Common myeloid progenitor, CD34-positive (primary cell): ENCODE measurements around the gene NSUN5.
"Not testable (repeated sequence)": the region's sequence is repeated elsewhere in the genome, so short reads cannot be mapped to it uniquely, and the experiment has no call there.

Experiments used
- CTCF ChIA-PET: fragments of 350-600 bp; sonication (Branson Sonifier 250); formaldehyde crosslinking; loops from one replicate; lab custom pipeline; 2021; ENCODE audit warnings: antibody characterized with exemption; lab: Charles Lee
- POLR2A ChIA-PET: fragments of 350-600 bp; sonication (Branson Sonifier 250); formaldehyde crosslinking; loops from one replicate; lab custom pipeline; 2021; ENCODE audit warnings: antibody characterized with exemption; lab: Charles Lee
- DNase-seq, 3 donors: peaks; one replicate each; pipeline versions ENCODE4 v3.0.0 to v3.0.0-alpha.2; 2013
- H3K27ac ChIP-seq, 2 experiments: 1 replicate in 1 of 2; 2 replicates in 1 of 2; pipeline ENCODE4 v1.7.0; 2013; ENCODE audit warnings: inconsistent platforms in 2 of 2, low read length in 2 of 2, mild to moderate bottlenecking in 2 of 2, low read depth in 1 of 2, moderate library complexity in 1 of 2; ENCODE audit not compliant: severe bottlenecking in 2 of 2, insufficient read depth in 1 of 2, poor library complexity in 1 of 2
- H3K27me3 ChIP-seq, 5 experiments: replicated peaks in 2 of 5; 1 replicate in 3 of 5; 2 replicates in 2 of 5; pipeline versions ENCODE4 v1.6.1 to v1.7.0; 2013; ENCODE audit warnings: low read length in 4 of 5, mild to moderate bottlenecking in 2 of 5, moderate library complexity in 2 of 5, inconsistent platforms in 1 of 5; ENCODE audit not compliant: insufficient read depth in 5 of 5, control insufficient read depth in 4 of 5
- H3K36me3 ChIP-seq, 4 experiments: 1 replicate in 2 of 4; 2 replicates in 2 of 4; pipeline versions ENCODE4 v1.6.1 to v1.7.0; 2013; ENCODE audit warnings: low read length in 3 of 4, control low read depth in 1 of 4, mild to moderate bottlenecking in 1 of 4; ENCODE audit not compliant: control insufficient read depth in 4 of 4, insufficient read depth in 4 of 4
- H3K4me1 ChIP-seq, 4 experiments: 1 replicate in 3 of 4; 2 replicates in 1 of 4; pipeline versions ENCODE4 v1.6.1 to v1.7.1; 2013; ENCODE audit warnings: low read length in 3 of 4, mild to moderate bottlenecking in 3 of 4, control low read depth in 1 of 4, inconsistent platforms in 1 of 4, moderate library complexity in 1 of 4; ENCODE audit not compliant: control insufficient read depth in 4 of 4, insufficient read depth in 4 of 4; ENCODE audit errors: control extremely low read depth in 1 of 4
- H3K4me3 ChIP-seq, 7 experiments: 1 replicate in 4 of 7; 2 replicates in 3 of 7; pipeline versions ENCODE4 v1.5.1 to v1.7.0; 2013; ENCODE audit warnings: mild to moderate bottlenecking in 7 of 7, low read length in 6 of 7, moderate library complexity in 6 of 7, inconsistent platforms in 2 of 7, low read depth in 2 of 7, control low read depth in 1 of 7; ENCODE audit not compliant: insufficient read depth in 4 of 7, control insufficient read depth in 1 of 7; ENCODE audit errors: extremely low read depth in 1 of 7
- H3K9me3 ChIP-seq, 5 experiments: 1 replicate in 4 of 5; 2 replicates in 1 of 5; pipeline versions ENCODE4 v1.6.1 to v1.7.1; 2013; ENCODE audit warnings: low read length in 4 of 5, mild to moderate bottlenecking in 2 of 5, inconsistent platforms in 1 of 5, low read depth in 1 of 5, moderate library complexity in 1 of 5; ENCODE audit not compliant: control insufficient read depth in 4 of 5, insufficient read depth in 2 of 5; ENCODE audit errors: control extremely low read depth in 1 of 5
- WGBS: methylation state at CpG from one replicate; pipeline ENCODE4 v1.1.5; 2013; ENCODE audit not compliant: insufficient coverage; 5-methylcytosine and 5-hydroxymethylcytosine counted together

The NSUN5 gene

DNA sequence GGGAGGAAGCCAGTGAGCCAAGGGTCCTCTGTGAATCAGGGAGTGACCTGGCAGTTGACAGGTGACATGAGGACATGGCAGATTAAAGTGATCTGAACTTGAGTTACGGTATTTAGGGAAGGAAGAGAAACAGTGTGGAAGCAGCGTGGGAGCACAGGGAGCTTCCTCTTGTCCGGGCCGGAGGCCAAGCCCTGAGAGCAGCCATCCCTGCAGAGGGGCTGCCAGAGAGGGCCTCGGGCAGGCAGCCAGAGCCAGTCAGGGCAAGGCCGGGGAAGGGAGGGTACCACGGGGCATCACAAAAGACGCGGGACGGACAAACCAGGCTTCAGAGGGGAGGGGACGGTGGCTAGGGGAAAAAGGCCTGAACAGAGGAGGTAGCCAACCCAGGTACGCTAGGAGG, 8.8 kb downstream of the NSUN5 start:
- peaks cover 5 to 18% (median 10%) of the 10 kb centered on the region in 4 experiments for H3K36me3 ChIP-seq
- CTCF ChIA-PET, H3K4me1 ChIP-seq, DNase-seq, H3K4me3 ChIP-seq, H3K27me3 ChIP-seq, H3K27ac ChIP-seq, H3K9me3 ChIP-seq, POLR2A ChIA-PET: not testable (repeated sequence)
- WGBS = 3% methylated on average over 5 of the region's 12 CpGs

GRCh38 chr7:73297706-73298105, 10.9 kb downstream of the NSUN5 start:
- H3K36me3 ChIP-seq, H3K9me3 ChIP-seq, H3K27me3 ChIP-seq, POLR2A ChIA-PET, H3K27ac ChIP-seq, H3K4me1 ChIP-seq, CTCF ChIA-PET, DNase-seq, H3K4me3 ChIP-seq: not testable (repeated sequence)
- WGBS = no CpG with 5 or more reads among the region's 27 CpGs

- H3K27ac ChIP-seq, H3K36me3 ChIP-seq, CTCF ChIA-PET, H3K4me3 ChIP-seq, H3K9me3 ChIP-seq, DNase-seq, POLR2A ChIA-PET, H3K4me1 ChIP-seq, H3K27me3 ChIP-seq: not testable (repeated sequence)
- no CpG with 5 or more reads among the region's 13 CpGs for WGBS
Observed at GRCh38 chr7:73297235-73297634, 11.4 kb downstream of the NSUN5 start.

DNA sequence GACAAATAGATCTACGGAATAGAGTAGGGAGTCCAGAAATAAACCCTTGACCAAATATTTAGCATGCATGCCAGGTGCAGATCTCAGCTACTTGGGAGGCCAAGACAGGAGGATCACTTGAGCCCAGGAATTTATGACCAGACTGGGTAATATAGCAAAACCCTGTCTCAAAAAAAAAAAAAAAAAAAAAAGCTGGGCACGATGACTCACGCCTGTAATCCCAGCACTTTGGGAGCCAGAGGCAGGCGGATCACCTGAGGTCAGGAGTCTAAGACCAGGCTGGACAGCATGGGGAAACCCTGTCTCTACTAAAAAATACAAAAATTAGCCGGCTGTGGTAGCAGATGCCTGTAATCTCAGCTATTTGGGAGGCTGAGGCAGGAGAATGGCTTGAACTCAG, 31.4 kb downstream of the NSUN5 start:
- H3K27me3 ChIP-seq, H3K27ac ChIP-seq, CTCF ChIA-PET, H3K4me3 ChIP-seq, H3K9me3 ChIP-seq, H3K4me1 ChIP-seq, H3K36me3 ChIP-seq, DNase-seq, POLR2A ChIA-PET: not testable (repeated sequence)
- WGBS = no CpG with 5 or more reads among the region's 5 CpGs

GRCh38 chr7:73267813-73268212, 40.8 kb downstream of the NSUN5 start:
- H3K27me3 ChIP-seq, H3K4me1 ChIP-seq, DNase-seq, H3K9me3 ChIP-seq, H3K36me3 ChIP-seq, POLR2A ChIA-PET, H3K4me3 ChIP-seq, CTCF ChIA-PET, H3K27ac ChIP-seq: not testable (repeated sequence)
- WGBS = no CpG with 5 or more reads among the region's 4 CpGs

- H3K4me1 ChIP-seq, POLR2A ChIA-PET: not testable (repeated sequence)
Observed at GRCh38 chr7:73266719-73267368, 41.8 kb downstream of the NSUN5 start.

DNA sequence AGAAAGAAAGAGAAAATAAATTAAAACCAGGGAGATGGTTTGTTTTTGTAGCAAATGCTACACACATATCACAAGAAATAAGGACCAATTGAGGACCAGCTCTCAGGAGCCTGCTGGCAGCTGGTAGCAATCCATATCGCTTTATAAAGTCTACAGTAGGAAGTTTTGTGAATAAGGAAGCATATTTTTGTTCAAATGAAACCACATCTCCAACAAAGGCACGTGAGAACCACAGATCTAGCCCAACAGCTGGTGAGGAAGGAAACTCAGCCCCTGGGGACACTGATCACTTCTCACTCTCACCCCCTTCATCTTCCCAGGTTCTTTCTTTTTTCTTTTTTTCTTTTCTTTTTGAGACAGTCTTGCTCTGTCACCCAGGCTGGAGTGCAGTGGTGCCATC, 46.2 kb downstream of the NSUN5 start:
- DNase-seq, CTCF ChIA-PET, H3K9me3 ChIP-seq, POLR2A ChIA-PET, H3K36me3 ChIP-seq, H3K27ac ChIP-seq, H3K4me1 ChIP-seq, H3K4me3 ChIP-seq, H3K27me3 ChIP-seq: not testable (repeated sequence)
- no CpG with 5 or more reads among the region's 2 CpGs for WGBS

More at GRCh38 chr7:73266719-73267368, 41.8 kb downstream of the NSUN5 start:
- WGBS = no CpG with 5 or more reads among the region's 22 CpGs
- H3K9me3 ChIP-seq, H3K27me3 ChIP-seq, CTCF ChIA-PET, H3K4me3 ChIP-seq, DNase-seq, H3K27ac ChIP-seq, H3K36me3 ChIP-seq: not testable (repeated sequence)
